GM11168 (cell line): Measurements from ENCODE around the gene G3BP2.
"Not testable (repeated sequence)": the region's sequence is repeated elsewhere in the genome, so short reads cannot be mapped to it uniquely, and the experiment has no call there.

ENCODE experiments used
- in situ Hi-C: fragments of 300-500 bp; cut with MboI; formaldehyde crosslinking; loops from one replicate; pipeline ENCODE4 v1.12.0; 2022; ENCODE audit warnings: low sequenced_read_pairs; ENCODE audit not compliant: unreplicated experiment

The G3BP2 gene

DNA sequence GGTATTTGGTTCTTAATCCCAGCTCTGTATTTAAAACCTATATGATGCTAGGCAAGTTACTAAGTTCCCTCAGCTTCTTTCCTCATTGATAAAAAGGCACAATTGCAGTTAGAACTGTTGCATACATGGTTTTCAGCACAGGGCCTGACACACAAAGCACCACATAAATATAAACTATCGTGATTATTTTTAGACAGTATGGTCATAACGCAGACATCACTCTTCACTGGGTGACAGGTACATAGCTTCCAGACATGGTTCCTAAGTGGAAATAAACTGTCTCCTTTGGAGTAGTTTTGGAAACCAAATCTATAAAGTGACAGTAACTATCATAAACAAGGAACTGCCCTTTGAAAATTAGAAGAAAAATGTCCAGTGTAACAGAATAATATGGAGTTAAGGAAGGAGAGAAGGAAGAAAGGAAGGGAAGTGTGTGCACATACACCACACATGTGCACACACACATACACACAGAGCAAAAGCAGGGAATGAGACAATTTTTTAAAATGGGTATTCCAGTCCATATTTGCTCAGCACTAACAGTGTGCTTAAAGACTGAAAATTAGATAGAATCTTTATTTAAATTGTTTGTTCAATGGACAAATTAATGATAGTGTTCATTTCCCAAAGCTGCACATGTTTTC lies 12.5 kb upstream of the G3BP2 start:
- in situ Hi-C loops: no loop called here

DNA sequence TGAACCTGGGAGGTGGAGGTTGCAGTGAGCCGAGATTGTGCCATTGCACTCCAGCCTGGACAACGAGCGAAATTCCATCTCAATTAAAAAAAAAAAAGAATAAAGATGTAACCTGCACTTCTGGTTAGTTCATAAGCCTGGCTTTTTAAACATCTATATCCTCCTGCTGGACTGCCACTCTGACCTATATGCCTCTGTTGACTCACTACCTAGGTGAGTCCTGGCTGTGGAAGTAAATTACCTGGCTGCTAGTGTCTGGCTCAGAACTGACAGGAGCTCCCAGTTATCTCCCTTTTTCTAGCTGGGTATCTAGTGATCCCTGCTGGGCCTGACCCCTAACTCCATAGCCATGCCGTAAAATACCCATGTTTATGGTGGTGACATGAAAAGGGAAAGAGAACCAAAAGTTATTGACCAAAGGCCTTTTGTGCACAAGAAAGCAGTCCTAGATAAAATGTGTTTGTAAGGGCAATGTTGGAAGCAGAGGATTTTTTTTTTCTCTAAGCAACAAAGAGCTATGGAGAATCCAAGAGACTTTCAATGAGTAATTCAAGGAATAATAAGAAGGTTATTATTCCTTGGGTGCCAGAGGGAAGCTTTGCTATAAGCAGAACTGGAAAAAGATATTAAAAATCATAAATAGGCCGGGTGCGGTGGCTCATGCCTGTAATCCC lies 10.4 kb upstream of the G3BP2 start:
- in situ Hi-C loops: no loop called here

DNA sequence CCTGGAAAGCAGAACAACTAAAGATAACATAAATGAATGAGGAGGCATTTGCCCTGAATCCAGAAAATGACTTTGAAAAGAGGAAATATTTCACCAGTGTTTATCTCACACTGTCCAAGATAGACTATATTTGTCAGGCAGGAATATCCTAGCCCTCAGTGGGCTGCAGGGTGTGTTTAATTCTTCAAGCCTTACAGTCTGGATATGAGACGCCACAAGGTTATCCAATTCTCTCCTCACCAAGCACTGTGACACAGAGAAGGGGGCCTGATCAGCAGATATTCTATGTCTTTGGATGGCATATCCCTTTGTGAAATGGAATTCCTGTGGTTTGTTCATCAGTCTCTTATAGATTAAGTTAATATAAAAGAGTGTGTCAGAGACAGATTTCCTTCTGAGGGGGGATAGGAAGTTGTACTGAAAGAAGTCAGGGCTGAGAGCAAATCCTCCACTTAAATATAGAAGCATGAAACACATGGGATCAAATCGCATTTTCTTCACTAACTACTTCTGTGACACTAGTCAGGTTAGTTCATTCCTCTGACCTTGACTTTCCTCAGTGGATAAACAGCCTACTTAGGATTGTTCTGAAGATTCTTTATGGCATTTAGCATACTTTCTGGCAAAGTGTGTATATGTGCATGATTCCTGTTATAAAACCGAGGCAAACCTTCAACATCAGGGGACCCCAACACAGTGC lies 6.8 kb upstream of the G3BP2 start:
- in situ Hi-C loops: no loop called here

DNA sequence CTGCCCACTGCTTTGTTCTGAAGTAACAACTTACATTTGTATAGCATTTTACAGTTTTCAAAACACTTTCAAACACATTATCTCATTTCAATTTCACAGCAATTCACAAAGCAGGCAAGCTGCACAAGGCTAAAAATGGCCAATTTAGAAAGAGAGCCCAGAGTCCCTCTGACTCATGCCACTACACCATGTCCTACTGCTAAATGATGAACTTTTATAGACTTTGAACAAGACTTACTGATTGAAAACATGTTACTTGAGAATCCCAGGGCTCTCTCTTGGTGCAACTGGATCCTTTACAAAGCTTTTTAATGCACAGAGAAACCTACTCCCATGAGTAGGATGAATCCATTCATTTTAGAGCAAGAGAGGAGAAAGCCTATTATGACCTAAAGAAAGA lies 5.8 kb upstream of the G3BP2 start:
- in situ Hi-C loops: no loop called here

DNA sequence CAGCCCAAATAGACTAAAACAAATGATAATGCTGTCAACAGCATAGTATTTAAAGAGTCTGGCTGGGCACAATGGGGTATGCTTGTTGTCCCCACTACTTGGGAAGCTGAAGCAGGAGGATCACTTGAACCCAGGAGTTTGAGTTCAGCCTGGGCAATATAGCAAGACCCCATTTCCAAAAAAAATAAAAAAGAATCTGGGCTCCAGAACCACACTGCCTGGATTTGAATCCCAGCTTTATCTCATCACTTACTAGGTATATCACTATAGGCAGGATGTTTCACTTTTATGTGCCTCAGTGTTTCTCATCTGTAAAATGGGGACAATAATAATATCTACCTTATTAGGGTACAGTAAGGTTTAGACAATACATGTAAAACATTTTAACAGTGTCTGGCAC lies 5.3 kb upstream of the G3BP2 start:
- in situ Hi-C loops: no loop called here

DNA sequence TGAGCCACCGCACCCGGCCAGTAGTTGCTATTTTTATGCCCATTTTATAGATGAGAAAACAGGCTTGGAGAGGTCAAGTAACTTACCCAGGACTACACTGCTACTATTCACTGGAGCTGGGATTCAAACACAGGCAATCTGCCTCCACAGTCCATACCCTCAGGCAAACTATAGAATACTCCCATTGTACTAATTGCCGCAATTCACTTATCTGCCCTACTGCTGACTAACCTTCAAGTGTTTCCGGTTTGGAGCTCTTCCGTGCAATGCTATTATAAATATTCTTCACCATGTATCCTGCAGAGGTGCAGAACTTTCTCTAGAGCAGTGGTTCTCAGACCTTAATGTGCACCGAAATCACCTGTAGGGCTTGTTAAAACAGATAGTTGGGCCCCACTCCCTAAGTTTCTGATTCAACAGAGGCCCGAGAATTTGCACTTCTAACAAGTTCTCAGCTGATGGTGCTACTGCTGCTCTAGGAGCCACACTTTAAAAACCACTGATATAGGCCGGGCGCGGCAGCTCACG lies 1.9 kb upstream of the G3BP2 start:
- in situ Hi-C loops: no loop called here

DNA sequence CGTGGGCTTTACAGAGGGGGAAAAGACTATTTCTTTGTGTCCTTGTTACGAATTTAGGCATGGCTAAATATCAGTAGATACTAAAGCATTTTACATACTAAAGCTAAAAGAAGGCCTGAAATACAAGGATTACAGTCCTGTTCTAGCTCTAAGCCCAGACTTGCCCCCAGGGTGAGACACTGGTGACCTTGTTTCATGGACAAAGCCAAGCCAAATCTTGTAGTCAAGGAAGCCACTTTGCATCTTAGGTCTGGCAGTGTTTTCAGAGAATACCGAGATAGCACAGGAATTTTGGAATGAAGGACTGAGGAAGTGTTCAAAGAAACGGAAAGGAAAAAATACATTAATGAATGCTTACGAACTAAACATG lies 733 bp upstream of the G3BP2 start:
- in situ Hi-C loops: no loop called here

DNA sequence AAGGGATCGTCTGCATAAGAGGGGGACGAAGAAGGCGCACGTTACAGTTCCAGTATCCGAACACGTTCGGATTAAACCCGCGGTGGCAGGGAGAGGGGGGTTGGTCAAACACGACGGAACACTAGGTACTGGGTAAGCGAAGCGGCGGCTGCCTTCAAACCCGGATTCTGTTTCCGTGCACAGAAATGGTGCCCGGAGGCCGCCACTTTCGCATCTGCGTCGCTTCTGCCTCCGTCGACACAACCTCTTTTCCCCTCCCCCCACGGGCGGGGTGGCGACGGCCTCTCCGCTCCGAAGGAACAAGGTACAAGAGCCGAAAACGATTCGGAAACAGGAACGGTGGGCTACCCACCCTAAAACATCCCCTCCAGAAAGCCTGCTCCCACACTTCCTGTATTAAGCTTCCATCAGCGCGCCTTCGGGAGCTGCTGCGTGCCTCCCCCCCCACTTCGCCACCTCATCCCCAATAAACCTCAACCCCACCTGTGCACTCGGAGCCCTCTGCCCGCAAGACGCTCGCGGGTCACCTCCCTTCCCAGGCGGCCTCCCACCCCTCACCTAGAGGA lies 667 bp downstream of the G3BP2 start:
- in situ Hi-C loops: no loop called here

DNA sequence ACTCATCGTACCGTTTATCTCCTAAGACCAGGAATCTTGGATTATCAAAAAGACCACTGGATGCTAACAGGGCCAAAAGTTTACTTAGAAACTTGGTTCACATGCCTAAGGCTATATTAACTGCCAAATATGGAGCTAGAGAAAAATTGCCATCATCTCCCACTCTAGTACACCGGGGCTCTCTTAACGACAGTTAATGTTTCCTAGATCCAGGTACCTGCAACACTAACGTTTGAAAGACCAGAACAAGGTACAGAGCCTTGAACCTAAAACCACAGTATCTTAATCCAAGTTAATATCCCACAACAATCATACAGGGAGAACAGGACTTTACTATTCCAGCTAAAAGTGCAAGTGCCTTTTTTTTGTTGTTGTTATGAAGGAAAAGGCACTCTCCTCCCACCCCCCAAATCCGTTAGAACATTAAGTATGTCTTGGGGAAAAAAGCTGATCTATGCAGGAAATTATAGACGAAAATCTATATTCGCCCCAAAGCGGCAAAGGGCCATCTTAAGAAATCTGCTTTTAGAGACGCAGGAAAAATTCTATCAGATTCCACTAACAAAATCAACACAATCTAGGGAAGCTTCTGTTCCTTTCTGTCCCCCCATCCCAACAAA lies 1.3 kb downstream of the G3BP2 start:
- in situ Hi-C loops: no loop called here

DNA sequence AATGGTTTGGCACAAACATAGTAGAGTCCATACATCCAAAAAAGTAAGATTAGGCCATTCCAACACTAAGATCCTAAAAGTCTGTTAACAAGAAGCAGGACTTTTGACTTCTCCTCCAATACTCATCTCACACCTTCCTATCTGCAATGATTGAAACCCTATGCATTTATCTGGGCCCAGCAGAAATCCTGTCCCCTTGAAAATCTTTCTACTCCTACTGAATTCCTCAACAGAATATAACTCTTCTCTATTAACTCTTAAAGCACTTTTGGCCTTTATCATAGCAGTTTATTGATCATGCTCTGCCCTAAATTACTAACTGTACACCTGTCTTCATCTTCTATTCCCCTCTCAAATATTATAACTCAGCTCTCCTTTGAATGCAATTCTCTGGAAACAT lies 4.6 kb downstream of the G3BP2 start:
- in situ Hi-C loops: no loop called here

DNA sequence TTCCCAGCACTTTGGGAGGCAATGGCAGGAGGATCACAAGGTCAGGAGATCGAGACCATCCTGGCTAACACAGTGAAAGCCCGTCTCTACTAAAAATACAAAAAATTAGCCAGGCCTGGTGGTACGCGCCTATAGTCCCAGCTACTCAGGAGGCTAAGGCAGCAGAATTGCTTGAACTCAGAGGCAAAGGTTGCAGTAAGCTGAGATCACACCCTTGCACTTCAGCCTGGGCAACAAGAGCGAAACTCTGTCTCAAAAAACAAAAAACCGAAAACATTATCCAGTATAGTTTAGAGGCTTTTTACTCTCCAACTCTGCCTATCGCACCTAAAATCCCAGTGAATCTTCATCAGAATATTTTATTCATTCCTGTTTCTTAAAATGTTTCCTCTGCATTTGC lies 5.6 kb downstream of the G3BP2 start:
- in situ Hi-C loops: not testable (repeated sequence)

DNA sequence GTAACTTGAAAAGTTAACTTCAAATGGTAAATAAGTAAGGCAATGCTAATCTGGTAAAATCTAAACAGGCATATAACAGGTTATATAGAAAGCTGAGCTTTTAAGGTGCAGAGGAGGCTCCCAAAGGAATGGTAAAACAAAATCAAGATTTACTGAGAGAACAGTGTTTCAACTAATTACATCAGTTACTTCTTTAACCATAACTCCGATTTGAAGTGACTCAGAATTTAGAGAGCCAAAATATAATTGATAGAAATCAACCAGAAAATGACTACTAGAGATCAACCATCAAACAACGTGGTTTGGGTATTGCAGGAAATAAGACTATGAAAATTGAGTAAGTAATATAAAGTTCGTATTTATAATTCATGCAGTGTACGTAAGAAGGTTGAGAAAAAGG lies 6.9 kb downstream of the G3BP2 start:
- in situ Hi-C loops: no loop called here

DNA sequence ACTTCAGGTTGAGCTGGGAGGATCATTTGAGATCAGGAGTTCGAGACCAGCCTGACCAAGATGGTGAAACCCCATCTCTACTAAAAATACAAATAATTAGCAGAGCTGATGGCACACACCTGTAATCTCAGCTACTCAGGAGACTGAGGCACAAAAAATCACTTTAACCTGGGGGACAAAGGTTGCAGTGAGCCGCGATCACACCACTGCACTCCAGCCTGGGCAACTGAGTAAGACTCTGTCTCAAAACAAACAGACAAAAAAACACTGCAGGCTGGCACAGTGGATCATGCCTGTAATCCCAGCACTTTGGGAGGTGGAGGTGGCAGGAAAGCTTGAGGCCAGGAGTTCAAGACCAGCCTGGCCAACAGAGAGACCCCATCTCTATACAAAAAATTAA lies 8.6 kb downstream of the G3BP2 start:
- in situ Hi-C loops: not testable (repeated sequence)

DNA sequence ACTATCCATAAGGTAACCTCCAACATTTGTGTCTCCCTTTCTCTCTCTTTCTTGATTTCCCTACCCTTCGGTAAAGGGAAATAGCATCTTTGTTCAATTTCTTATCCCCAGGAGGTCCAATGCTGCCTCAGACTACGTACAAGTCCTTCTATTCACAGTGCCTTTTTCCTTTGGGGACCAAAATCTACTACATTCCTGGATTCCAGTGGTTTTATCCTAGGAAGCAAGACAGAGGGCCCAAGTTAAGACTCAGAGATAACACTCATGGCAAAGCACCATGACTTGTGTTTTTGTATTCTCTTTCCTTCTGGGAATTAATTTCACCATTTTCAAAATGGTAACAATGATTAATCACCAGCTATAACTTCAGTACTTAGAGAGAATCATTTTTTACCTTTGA lies 10.6 kb downstream of the G3BP2 start:
- in situ Hi-C loops: no loop called here

DNA sequence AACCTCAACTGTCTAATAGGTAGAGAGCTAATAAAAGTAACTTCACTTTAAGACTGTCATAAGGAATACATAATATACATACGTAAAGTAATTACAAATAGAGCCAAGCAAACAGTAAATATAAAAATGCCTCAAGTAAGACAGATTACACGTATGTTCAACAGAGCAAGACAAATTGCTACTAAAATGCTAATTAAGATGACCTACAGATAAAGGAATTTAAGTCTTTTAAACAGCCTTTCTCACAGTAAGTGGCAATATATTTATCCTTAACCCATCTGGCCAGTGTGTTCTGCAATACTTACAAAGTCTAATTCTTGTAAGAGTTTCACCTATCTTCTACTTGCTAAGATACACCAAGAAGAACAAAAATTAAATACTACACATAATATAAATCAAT lies 12.7 kb downstream of the G3BP2 start:
- in situ Hi-C loops: no loop called here

DNA sequence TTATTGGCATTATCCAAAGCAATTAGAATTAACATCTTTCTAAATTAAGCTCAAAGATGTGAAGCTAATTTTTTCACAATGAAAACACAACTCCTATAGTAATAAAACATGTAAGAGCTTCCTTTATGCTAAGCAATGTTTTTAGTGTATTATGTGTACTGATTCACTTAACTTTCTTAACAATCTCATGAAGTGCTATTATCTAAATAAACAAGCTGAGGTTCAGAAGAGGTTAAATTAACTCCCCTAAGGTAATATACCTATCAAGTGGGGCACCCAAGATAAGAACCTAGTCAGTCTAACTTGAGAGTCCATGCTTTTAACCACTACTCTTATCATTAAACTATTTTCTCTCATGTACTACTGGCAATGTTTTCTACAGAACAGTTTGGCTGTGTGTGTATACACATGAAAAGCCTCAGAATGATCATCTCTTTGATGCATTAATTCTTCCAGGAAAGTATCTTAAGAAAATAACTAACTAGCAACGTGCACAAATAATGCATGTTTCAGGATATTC lies 13.6 kb downstream of the G3BP2 start:
- in situ Hi-C loops: no loop called here

DNA sequence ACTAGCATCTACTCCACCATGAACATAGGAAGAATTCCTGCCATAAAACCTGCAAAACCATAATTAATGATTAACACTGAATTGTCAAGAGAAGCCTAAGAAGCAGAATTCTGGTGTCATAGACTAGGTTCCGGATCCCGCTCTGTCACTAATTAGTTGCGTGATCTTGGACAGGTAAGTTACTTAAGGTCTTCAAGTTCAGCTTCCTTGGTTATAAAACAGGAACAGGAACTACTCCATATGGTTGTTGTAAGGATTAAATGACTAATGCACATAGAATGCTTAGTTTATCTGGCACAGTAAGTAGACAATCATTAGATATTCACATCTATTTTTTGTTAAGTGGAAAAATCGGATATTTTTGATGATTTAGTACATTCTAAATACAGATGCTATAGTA lies 14.3 kb downstream of the G3BP2 start:
- in situ Hi-C loops: no loop called here

DNA sequence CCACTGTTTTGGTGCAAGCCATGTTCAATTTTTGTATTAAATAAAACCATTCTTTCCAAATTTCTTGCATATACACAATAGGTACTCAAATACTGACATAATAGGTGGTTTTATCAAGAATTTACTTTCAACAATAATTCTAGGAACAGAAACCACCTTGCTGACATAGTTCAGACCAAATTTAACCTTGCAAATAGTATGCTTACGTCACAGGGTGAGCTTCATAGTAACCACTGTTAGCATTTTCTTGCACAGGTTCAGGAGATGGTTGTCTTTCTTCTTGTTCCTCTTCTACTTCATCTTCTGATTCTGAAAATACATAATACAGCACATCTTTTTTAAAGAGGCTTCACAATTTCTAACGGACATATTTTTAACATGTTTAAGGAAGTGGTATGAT lies 17.6 kb downstream of the G3BP2 start:
- in situ Hi-C loops: no loop called here

DNA sequence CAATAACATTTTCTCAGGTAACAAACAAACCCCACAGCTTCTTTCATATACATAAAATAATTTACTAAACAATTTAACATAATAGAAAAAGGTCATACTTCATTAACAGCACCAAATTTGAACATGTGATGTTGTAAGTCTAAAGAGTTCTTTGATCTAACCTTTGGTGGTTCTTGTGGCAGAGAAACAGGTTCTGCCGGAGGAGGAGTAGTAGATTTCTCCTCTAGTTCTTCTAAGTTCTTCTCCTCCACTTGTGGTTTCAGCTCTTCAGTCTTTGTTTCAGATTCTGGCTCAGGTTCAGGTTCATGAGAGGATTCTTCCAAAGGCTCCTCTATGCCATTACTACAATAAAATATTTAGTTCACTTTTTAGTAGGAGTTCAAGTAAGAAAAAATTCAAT lies 18.3 kb downstream of the G3BP2 start:
- in situ Hi-C loops: no loop called here

DNA sequence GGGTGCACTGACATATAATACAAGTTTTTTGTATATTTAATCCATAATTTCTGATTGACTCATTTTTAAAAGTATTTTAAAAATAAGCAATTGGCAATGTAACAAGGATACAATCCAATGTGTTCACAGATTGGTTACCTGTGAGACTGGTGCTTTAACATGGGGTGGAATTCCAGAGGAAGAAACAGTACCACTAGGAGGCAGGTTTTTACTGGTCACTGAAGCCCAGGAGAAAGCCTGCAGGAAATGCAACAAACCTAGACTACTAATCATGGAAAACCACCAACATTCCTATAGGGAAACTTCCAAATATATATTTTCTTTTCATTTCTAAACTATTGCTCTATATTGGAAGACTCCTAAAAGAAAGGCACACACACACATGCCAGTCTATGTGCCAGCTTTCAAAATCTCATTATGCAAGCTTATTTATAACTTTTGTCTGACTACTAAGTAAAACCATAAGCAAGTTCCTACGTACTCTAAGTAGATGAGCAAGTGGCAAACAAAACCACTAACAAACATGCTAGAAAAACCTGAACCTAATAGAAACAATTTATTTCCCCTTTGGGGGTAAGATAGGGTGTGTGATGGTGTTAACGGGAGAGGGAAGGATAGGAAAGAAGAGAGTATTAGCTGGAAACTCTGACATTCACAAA lies 19.2 kb downstream of the G3BP2 start:
- in situ Hi-C loops: no loop called here
